ENCODE data around the gene ERP44. TPM values are rescaled to one million over a fixed set of nuclear protein-coding genes. Genes with fewer than 3 reads are reported as not detected.
"Not testable (repeated sequence)": the region's sequence is repeated elsewhere in the genome, so short reads cannot be mapped to it uniquely, and the experiment has no call there.

ERP44 gene
- total RNA-seq, 1 donor from 2014 or later, result 27.0 TPM

DNA sequence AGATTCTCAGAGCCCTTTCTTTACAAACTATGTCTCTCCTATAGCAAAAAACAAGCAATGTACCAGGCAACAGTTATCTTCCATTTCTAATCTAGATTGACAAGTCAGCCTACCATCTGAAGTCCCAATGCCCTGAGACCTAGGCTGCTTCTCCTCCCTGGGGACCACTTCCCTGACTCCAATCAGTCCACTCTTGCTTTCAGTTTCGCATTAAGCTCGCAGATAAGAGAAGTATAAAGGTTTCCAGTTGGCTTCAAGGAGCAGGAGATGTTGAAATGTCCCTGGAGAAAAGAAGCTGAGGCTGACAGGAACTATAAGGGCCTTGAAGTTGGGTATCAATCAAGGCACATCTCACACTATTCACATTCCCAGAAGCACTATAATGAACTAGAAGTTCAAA is 32.3 kb downstream of the ERP44 start:
- H3K36me3 ChIP-seq (ENCODE audit: insufficient read depth, low read length), result no peaks in the 10 kb centered on the region
- peaks cover 14% of the 10 kb centered on the region for H3K4me1 Mint-ChIP-seq (ENCODE audit: low read depth, unreplicated experiment)
- H3K79me2 ChIP-seq (ENCODE audit: insufficient read depth, low read length), result peaks cover 20% of the 10 kb centered on the region
- H4K20me1 ChIP-seq (ENCODE audit: insufficient read depth, low read length), result peaks cover 51% of the 10 kb centered on the region
- no peak overlapping the region for H3K27ac ChIP-seq (ENCODE audit: low read depth, low read length)
- H3K9me3 Mint-ChIP-seq (ENCODE audit: unreplicated experiment), result peaks cover 6% of the 10 kb centered on the region
- no peaks in the 10 kb centered on the region for H3K27me3 Mint-ChIP-seq (ENCODE audit: low read depth, unreplicated experiment)
- H3K9me3 ChIP-seq (ENCODE audit: insufficient read depth, low read depth, low read length), result no peaks in the 10 kb centered on the region
- no peak overlapping the region for H3K9ac ChIP-seq (ENCODE audit: low read length)
- no peak overlapping the region for H3K27ac Mint-ChIP-seq (ENCODE audit: unreplicated experiment)
- no peak overlapping the region for H2AFZ ChIP-seq (ENCODE audit: low read depth, low read length)
- FAIRE-seq, result no peak
- H3K4me3 ChIP-seq (ENCODE audit: insufficient read depth, low read depth, low read length), result no peak overlapping the region
- H3K36me3 Mint-ChIP-seq (ENCODE audit: low read depth, unreplicated experiment), result peaks cover 8% of the 10 kb centered on the region
- no peak for TF ChIP-seq EZH2 (IDR thresholded peaks at IDR 0.05; ENCODE audit: insufficient read depth, low read length)
- TF ChIP-seq, protein P1, sequence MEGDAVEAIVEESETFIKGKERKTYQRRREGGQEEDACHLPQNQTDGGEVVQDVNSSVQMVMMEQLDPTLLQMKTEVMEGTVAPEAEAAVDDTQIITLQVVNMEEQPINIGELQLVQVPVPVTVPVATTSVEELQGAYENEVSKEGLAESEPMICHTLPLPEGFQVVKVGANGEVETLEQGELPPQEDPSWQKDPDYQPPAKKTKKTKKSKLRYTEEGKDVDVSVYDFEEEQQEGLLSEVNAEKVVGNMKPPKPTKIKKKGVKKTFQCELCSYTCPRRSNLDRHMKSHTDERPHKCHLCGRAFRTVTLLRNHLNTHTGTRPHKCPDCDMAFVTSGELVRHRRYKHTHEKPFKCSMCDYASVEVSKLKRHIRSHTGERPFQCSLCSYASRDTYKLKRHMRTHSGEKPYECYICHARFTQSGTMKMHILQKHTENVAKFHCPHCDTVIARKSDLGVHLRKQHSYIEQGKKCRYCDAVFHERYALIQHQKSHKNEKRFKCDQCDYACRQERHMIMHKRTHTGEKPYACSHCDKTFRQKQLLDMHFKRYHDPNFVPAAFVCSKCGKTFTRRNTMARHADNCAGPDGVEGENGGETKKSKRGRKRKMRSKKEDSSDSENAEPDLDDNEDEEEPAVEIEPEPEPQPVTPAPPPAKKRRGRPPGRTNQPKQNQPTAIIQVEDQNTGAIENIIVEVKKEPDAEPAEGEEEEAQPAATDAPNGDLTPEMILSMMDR (IDR thresholded peaks at IDR 0.05; ENCODE audit: insufficient read depth, low read depth, low read length), result no peak
- no peak overlapping the region for H3K4me2 ChIP-seq (ENCODE audit: low read length)
- H3K27me3 ChIP-seq (ENCODE audit: insufficient read depth, low read length), result no peaks in the 10 kb centered on the region
- no peak for DNase-seq (ENCODE audit: low read depth)
- no peak overlapping the region for H3K4me3 Mint-ChIP-seq (ENCODE audit: unreplicated experiment)
- no peaks in the 10 kb centered on the region for H3K4me1 ChIP-seq (ENCODE audit: insufficient read depth, low read length)

DNA sequence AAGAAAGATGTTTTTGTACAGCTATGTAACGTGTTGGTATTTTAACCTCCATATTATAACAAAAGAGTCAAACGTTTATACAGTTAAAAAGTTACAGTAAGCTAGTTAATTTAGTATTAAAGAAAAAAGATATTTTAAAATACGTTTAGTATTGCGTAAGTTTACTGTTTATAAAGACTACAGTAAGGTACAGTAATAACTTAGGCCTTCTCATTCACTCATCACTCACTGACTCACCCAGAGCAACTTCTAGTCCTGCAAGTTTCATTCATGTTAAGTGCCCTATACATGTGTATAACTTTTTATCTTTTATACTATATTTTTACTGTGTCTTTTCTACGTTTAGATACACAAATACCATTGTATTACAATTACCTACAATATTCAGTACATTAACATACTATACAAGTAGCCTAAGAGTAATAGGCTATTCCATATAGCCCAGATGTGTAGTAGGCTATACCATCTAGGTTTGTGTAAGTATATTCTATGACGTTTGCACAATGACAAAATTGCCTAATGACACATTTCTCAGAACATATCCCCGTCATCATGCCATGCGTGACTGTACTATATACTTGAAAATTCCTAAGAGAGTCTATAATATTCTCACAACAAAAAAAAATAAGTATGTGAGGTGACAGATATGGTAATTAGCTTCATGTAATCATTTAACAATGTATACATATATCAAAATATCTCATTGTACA is 33.8 kb downstream of the ERP44 start:
- Mint-ChIP-seq H3K36me3 (ENCODE audit: low read depth, unreplicated experiment) (peaks cover 8% of the 10 kb centered on the region), H3K27me3 (ENCODE audit: low read depth, unreplicated experiment) (no peaks in the 10 kb centered on the region), H3K27ac (ENCODE audit: unreplicated experiment) (no peak overlapping the region), H3K4me1 (ENCODE audit: low read depth, unreplicated experiment) (peaks cover 9% of the 10 kb centered on the region), H3K9me3 (ENCODE audit: unreplicated experiment) (peaks cover 6% of the 10 kb centered on the region), H3K4me3 (ENCODE audit: unreplicated experiment) (no peak overlapping the region)
- TF ChIP-seq, protein P1 (IDR thresholded peaks at IDR 0.05; ENCODE audit: insufficient read depth, low read depth, low read length), result no peak
- TF ChIP-seq EZH2 (IDR thresholded peaks at IDR 0.05; ENCODE audit: insufficient read depth, low read length), result no peak
- Histone ChIP-seq H3K9me3 (ENCODE audit: insufficient read depth, low read depth, low read length) (no peaks in the 10 kb centered on the region), H3K79me2 (ENCODE audit: insufficient read depth, low read length) (peaks cover 12% of the 10 kb centered on the region), H3K27ac (ENCODE audit: low read depth, low read length) (no peak overlapping the region), H4K20me1 (ENCODE audit: insufficient read depth, low read length) (peaks cover 38% of the 10 kb centered on the region), H3K27me3 (ENCODE audit: insufficient read depth, low read length) (no peaks in the 10 kb centered on the region), H3K4me3 (ENCODE audit: insufficient read depth, low read depth, low read length) (no peak overlapping the region), H3K4me2 (ENCODE audit: low read length) (no peak overlapping the region), H3K36me3 (ENCODE audit: insufficient read depth, low read length) (no peaks in the 10 kb centered on the region), H3K4me1 (ENCODE audit: insufficient read depth, low read length) (no peaks in the 10 kb centered on the region), H3K9ac (ENCODE audit: low read length) (no peak overlapping the region), H2AFZ (ENCODE audit: low read depth, low read length) (no peak overlapping the region)
- no peak for FAIRE-seq
- DNase-seq (ENCODE audit: low read depth), result peak; percentile 69

DNA sequence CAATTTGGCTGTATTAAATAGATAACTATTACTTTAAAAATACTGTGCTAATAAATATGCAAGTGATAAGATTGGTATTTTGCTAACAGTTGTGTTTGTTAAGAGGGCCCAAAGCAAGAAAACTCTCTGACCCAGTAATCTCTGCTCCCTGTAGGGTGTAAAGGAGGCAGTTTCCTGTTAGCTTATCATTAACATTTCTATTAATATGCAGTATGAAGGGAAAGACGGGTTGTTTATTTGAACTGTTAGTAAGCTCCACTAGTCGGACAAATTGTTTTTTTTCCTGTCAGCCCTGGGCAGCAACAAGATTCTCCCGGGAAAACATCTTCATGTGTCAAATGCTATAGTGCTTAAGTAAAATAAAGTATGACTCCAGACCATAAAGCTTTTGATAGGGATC is 35.6 kb downstream of the ERP44 start:
- Mint-ChIP-seq H3K36me3 (ENCODE audit: low read depth, unreplicated experiment) (peaks cover 8% of the 10 kb centered on the region), H3K4me1 (ENCODE audit: low read depth, unreplicated experiment) (peaks cover 7% of the 10 kb centered on the region), H3K9me3 (ENCODE audit: unreplicated experiment) (peaks cover 6% of the 10 kb centered on the region), H3K27me3 (ENCODE audit: low read depth, unreplicated experiment) (no peaks in the 10 kb centered on the region), H3K27ac (ENCODE audit: unreplicated experiment) (no peak overlapping the region), H3K4me3 (ENCODE audit: unreplicated experiment) (no peak overlapping the region)
- H3K4me3 ChIP-seq (ENCODE audit: insufficient read depth, low read depth, low read length), result no peak overlapping the region
- no peak overlapping the region for H3K4me2 ChIP-seq (ENCODE audit: low read length)
- H3K79me2 ChIP-seq (ENCODE audit: insufficient read depth, low read length), result peaks cover 12% of the 10 kb centered on the region
- no peak overlapping the region for H3K9ac ChIP-seq (ENCODE audit: low read length)
- H3K4me1 ChIP-seq (ENCODE audit: insufficient read depth, low read length), result no peaks in the 10 kb centered on the region
- TF ChIP-seq, protein P1 (IDR thresholded peaks at IDR 0.05; ENCODE audit: insufficient read depth, low read depth, low read length), result no peak
- no peak for TF ChIP-seq EZH2 (IDR thresholded peaks at IDR 0.05; ENCODE audit: insufficient read depth, low read length)
- H2AFZ ChIP-seq (ENCODE audit: low read depth, low read length), result no peak overlapping the region
- peaks cover 33% of the 10 kb centered on the region for H4K20me1 ChIP-seq (ENCODE audit: insufficient read depth, low read length)
- H3K9me3 ChIP-seq (ENCODE audit: insufficient read depth, low read depth, low read length), result no peaks in the 10 kb centered on the region
- H3K27me3 ChIP-seq (ENCODE audit: insufficient read depth, low read length), result no peaks in the 10 kb centered on the region
- DNase-seq (ENCODE audit: low read depth), result no peak
- no peak overlapping the region for H3K27ac ChIP-seq (ENCODE audit: low read depth, low read length)
- no peaks in the 10 kb centered on the region for H3K36me3 ChIP-seq (ENCODE audit: insufficient read depth, low read length)
- FAIRE-seq, result no peak

DNA sequence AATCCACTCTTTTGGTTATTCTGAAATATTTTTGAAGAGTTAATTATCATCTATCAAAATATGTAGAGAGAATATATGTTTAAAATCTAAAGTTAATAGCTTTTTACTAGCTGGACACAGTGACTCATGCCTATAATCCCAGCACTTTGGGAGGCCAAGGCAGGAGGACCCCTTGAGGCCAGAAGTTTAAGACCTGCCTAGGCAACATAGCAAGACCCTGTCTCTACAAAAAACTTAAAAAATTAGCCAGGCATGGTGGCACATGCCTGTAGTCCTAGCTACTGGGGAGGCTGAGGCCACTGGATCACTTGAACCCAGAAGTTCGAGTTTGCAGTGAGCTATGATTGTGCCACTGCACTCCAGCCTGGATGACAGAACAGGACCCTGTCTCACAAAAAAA is 36.1 kb downstream of the ERP44 start:
- not testable (repeated sequence) for H3K4me1 Mint-ChIP-seq (ENCODE audit: low read depth, unreplicated experiment); H3K9me3 ChIP-seq (ENCODE audit: insufficient read depth, low read depth, low read length); H3K4me2 ChIP-seq (ENCODE audit: low read length); H3K27me3 Mint-ChIP-seq (ENCODE audit: low read depth, unreplicated experiment); H3K9me3 Mint-ChIP-seq (ENCODE audit: unreplicated experiment); H3K27me3 ChIP-seq (ENCODE audit: insufficient read depth, low read length); H3K27ac ChIP-seq (ENCODE audit: low read depth, low read length); H3K4me3 Mint-ChIP-seq (ENCODE audit: unreplicated experiment); H3K9ac ChIP-seq (ENCODE audit: low read length); H3K4me3 ChIP-seq (ENCODE audit: insufficient read depth, low read depth, low read length); H2AFZ ChIP-seq (ENCODE audit: low read depth, low read length); DNase-seq (ENCODE audit: low read depth); H3K4me1 ChIP-seq (ENCODE audit: insufficient read depth, low read length); FAIRE-seq; H3K36me3 Mint-ChIP-seq (ENCODE audit: low read depth, unreplicated experiment); H3K36me3 ChIP-seq (ENCODE audit: insufficient read depth, low read length); H3K27ac Mint-ChIP-seq (ENCODE audit: unreplicated experiment)
- H4K20me1 ChIP-seq (ENCODE audit: insufficient read depth, low read length), result peaks cover 33% of the 10 kb centered on the region
- H3K79me2 ChIP-seq (ENCODE audit: insufficient read depth, low read length), result peaks cover 12% of the 10 kb centered on the region

All from astrocyte (in vitro differentiated cells and primary cell).